ENCODE data around the gene PTPRD.

- TF ChIP-seq REST (IDR thresholded peaks at IDR 0.05; ENCODE audit: insufficient read depth in 1 of 2, low read depth in 2 of 2, low read length in 1 of 2) (no peak), POLR2AphosphoS5 (IDR thresholded peaks at IDR 0.05; ENCODE audit: low read depth, low read length) (no peak), CTCF (IDR thresholded peaks at IDR 0.05) (no peak)
These were observed 1329.4 kb downstream of the PTPRD start for GRCh38 chr9:9283159-9283986.
